ENCODE measurements around the gene PFAS.

The PFAS gene

GRCh38 chr17:8283356-8283755 is 34.3 kb downstream of the PFAS start:
- DNase-seq (ENCODE audit: low spot score in 2 of 2) = no peak
- Mint-ChIP-seq H3K27ac (ENCODE audit: low read depth) (peak overlapping the region; percentile 53), H3K27me3 (no peaks in the 10 kb centered on the region), H3K4me3 (no peak overlapping the region), H3K36me3 (ENCODE audit: insufficient read depth) (peaks cover 2% of the 10 kb centered on the region), H3K4me1 (peaks cover 26% of the 10 kb centered on the region), H3K9me3 (no peaks in the 10 kb centered on the region)
- no peak for ATAC-seq (replicated peaks; ENCODE audit: extremely low read depth, poor library complexity, severe bottlenecking)

- H3K36me3 Mint-ChIP-seq (ENCODE audit: insufficient read depth) = peaks cover 2% of the 10 kb centered on the region
- H3K4me3 Mint-ChIP-seq = no peak overlapping the region
- no peaks in the 10 kb centered on the region for H3K27me3 Mint-ChIP-seq
- H3K9me3 Mint-ChIP-seq = no peaks in the 10 kb centered on the region
- DNase-seq (ENCODE audit: low spot score in 2 of 2) (no peak), ATAC-seq (replicated peaks; ENCODE audit: extremely low read depth, poor library complexity, severe bottlenecking) (peak; percentile 47)
- peaks cover 33% of the 10 kb centered on the region for H3K4me1 Mint-ChIP-seq
- peak overlapping the region; percentile 46 for H3K27ac Mint-ChIP-seq (ENCODE audit: low read depth)
These were observed 35.0 kb downstream of the PFAS start for GRCh38 chr17:8284126-8284525.

GRCh38 chr17:8285270-8286181 is 36.4 kb downstream of the PFAS start:
- no peak overlapping the region for H3K27ac Mint-ChIP-seq (ENCODE audit: low read depth)
- H3K9me3 Mint-ChIP-seq = no peaks in the 10 kb centered on the region
- H3K4me1 Mint-ChIP-seq = peaks cover 47% of the 10 kb centered on the region
- H3K36me3 Mint-ChIP-seq (ENCODE audit: insufficient read depth) = peaks cover 7% of the 10 kb centered on the region
- ATAC-seq (replicated peaks; ENCODE audit: extremely low read depth, poor library complexity, severe bottlenecking) = no peak
- H3K4me3 Mint-ChIP-seq = no peak overlapping the region
- no peaks in the 10 kb centered on the region for H3K27me3 Mint-ChIP-seq
- DNase-seq (ENCODE audit: low spot score in 2 of 2) = no peak

DNA sequence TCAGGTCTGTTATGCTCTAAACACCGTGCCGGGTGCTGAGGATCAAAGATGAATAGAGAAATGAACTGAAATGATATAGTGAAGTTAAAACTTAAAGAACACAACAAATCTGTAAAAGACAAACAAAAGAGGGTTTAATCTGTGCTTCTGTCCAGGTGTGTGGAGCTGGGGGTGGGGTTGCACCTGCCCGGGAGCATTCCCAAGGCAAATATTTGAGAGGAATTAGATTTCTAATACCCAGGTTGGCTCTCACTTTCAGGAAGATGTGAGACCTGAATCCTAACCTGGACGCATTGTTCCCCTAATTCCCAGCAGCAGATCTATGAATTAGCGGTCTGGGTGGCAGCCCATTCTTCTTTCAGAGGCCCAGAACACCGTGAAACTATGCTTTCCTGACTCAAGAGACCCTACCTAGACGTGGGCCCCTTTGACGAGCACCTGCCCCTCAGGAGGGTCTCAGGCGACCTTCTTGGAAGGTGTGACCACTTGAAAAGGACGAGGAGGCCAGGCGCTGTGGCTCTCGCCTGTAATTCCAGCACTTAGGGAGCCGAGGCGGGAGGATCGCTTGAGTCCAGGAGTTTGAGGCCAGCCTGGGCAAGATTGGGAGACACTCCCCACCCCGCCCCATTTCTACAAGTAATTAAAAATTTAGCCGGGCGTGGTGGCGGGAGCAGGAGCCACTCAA is 38.7 kb downstream of the PFAS start:
- no peaks in the 10 kb centered on the region for H3K9me3 Mint-ChIP-seq
- peak overlapping the region; percentile 91 for H3K27ac Mint-ChIP-seq (ENCODE audit: low read depth)
- H3K4me1 Mint-ChIP-seq = peaks cover 53% of the 10 kb centered on the region
- no peaks in the 10 kb centered on the region for H3K27me3 Mint-ChIP-seq
- ATAC-seq (replicated peaks; ENCODE audit: extremely low read depth, poor library complexity, severe bottlenecking) (no peak), DNase-seq (ENCODE audit: low spot score in 2 of 2) (no peak)
- peaks cover 7% of the 10 kb centered on the region for H3K36me3 Mint-ChIP-seq (ENCODE audit: insufficient read depth)
- peak overlapping the region; percentile 94 for H3K4me3 Mint-ChIP-seq

- Mint-ChIP-seq H3K27ac (ENCODE audit: low read depth) (peak within 1 kb of the TSS; percentile 91), H3K4me3 (peak within 1 kb of the TSS; percentile 94), H3K4me1 (peaks cover 54% of the 10 kb centered on the region), H3K9me3 (no peaks in the 10 kb centered on the region), H3K36me3 (ENCODE audit: insufficient read depth) (peaks cover 7% of the 10 kb centered on the region), H3K27me3 (no peaks in the 10 kb centered on the region)
- DNase-seq (ENCODE audit: low spot score in 2 of 2) (peak; percentile 59 to 62), ATAC-seq (replicated peaks; ENCODE audit: extremely low read depth, poor library complexity, severe bottlenecking) (peak; percentile 87)
These were observed 39.4 kb downstream of the PFAS start, which contains the start of gene RANGRF for GRCh38 chr17:8288336-8289102. Gene RANGRF (plus strand): TSS chr17:8288670. CDS start chr17:8288789, 119 bp downstream.

- Mint-ChIP-seq H3K4me3 (peak overlapping the region; percentile 94), H3K4me1 (peaks cover 51% of the 10 kb centered on the region), H3K27me3 (no peaks in the 10 kb centered on the region), H3K9me3 (no peaks in the 10 kb centered on the region), H3K36me3 (ENCODE audit: insufficient read depth) (peaks cover 7% of the 10 kb centered on the region), H3K27ac (ENCODE audit: low read depth) (peak overlapping the region; percentile 91)
- ATAC-seq (replicated peaks; ENCODE audit: extremely low read depth, poor library complexity, severe bottlenecking) = no peak
- DNase-seq (ENCODE audit: low spot score in 2 of 2) = peak in 1 of 2 donors; percentile 20
These were observed 40.0 kb downstream of the PFAS start for GRCh38 chr17:8289103-8289397.

DNA sequence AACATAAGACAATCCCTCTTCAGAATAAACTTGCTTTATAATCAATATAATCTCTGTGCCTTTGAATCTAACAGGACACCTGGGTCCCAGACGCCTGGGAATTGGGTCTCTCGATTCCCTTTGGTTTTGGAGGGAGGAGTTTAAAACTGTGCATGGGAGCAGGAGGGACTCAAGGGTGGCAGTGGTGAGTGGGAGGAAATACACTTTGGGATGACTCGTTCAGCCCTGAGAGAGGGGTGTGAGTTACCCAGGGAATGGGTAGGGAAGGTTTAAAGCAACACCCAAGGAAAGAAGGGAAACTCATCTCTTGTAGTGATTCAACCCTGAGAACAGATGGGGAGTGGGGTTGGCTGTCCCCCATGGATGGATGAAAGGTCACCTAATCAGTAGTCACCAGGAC is 41.0 kb downstream of the PFAS start:
- H3K4me3 Mint-ChIP-seq = peak overlapping the region; percentile 94
- no peaks in the 10 kb centered on the region for H3K27me3 Mint-ChIP-seq
- no peak overlapping the region for H3K27ac Mint-ChIP-seq (ENCODE audit: low read depth)
- DNase-seq (ENCODE audit: low spot score in 2 of 2) = no peak
- peaks cover 56% of the 10 kb centered on the region for H3K4me1 Mint-ChIP-seq
- H3K9me3 Mint-ChIP-seq = no peaks in the 10 kb centered on the region
- H3K36me3 Mint-ChIP-seq (ENCODE audit: insufficient read depth) = peaks cover 11% of the 10 kb centered on the region
- ATAC-seq (replicated peaks; ENCODE audit: extremely low read depth, poor library complexity, severe bottlenecking) = no peak

GRCh38 chr17:8292639-8293395 is 43.7 kb downstream of the PFAS start:
- no peaks in the 10 kb centered on the region for H3K9me3 Mint-ChIP-seq
- H3K27me3 Mint-ChIP-seq = no peaks in the 10 kb centered on the region
- DNase-seq (ENCODE audit: low spot score in 2 of 2) (no peak), ATAC-seq (replicated peaks; ENCODE audit: extremely low read depth, poor library complexity, severe bottlenecking) (no peak)
- H3K27ac Mint-ChIP-seq (ENCODE audit: low read depth) = no peak overlapping the region
- H3K4me1 Mint-ChIP-seq = peaks cover 66% of the 10 kb centered on the region
- peaks cover 15% of the 10 kb centered on the region for H3K36me3 Mint-ChIP-seq (ENCODE audit: insufficient read depth)
- no peak overlapping the region for H3K4me3 Mint-ChIP-seq

GRCh38 chr17:8294361-8294760 is 45.3 kb downstream of the PFAS start:
- Mint-ChIP-seq H3K27ac (ENCODE audit: low read depth) (peak overlapping the region; percentile 93), H3K4me3 (peak overlapping the region; percentile 92), H3K27me3 (no peaks in the 10 kb centered on the region), H3K9me3 (no peaks in the 10 kb centered on the region), H3K36me3 (ENCODE audit: insufficient read depth) (peaks cover 13% of the 10 kb centered on the region), H3K4me1 (peaks cover 51% of the 10 kb centered on the region)
- ATAC-seq (replicated peaks; ENCODE audit: extremely low read depth, poor library complexity, severe bottlenecking) = no peak
- no peak for DNase-seq (ENCODE audit: low spot score in 2 of 2)

- no peaks in the 10 kb centered on the region for H3K9me3 Mint-ChIP-seq
- peak overlapping the region; percentile 92 for H3K4me3 Mint-ChIP-seq
- H3K27ac Mint-ChIP-seq (ENCODE audit: low read depth) = peak overlapping the region; percentile 93
- ATAC-seq (replicated peaks; ENCODE audit: extremely low read depth, poor library complexity, severe bottlenecking) (no peak), DNase-seq (ENCODE audit: low spot score in 2 of 2) (no peak)
- H3K27me3 Mint-ChIP-seq = no peaks in the 10 kb centered on the region
- peaks cover 11% of the 10 kb centered on the region for H3K36me3 Mint-ChIP-seq (ENCODE audit: insufficient read depth)
- peaks cover 46% of the 10 kb centered on the region for H3K4me1 Mint-ChIP-seq
These were observed 45.8 kb downstream of the PFAS start for GRCh38 chr17:8294814-8295316.

DNA sequence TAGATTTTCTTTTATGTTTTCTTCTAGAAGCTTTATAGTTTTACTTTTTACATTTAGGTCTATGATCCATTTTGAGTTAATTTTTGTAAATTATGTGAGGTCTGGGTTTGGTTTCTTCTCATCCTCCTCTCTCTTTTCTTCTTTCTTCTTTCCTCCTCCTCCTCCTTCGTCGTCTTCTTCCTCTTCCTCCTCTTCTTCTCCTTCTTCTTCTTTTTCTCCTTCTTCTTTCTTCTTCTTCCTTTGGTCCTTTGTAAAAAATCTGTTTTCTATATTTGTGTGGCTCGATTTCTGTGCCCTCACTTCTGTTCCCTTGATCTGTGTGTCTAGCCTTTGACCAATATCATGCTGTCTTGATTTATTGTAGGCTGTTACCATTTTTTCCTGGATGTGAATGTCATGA is 51.1 kb downstream of the PFAS start:
- Mint-ChIP-seq H3K27me3 (no peaks in the 10 kb centered on the region), H3K27ac (ENCODE audit: low read depth) (no peak overlapping the region), H3K4me3 (no peak overlapping the region), H3K9me3 (no peaks in the 10 kb centered on the region), H3K4me1 (peaks cover 22% of the 10 kb centered on the region), H3K36me3 (ENCODE audit: insufficient read depth) (peaks cover 2% of the 10 kb centered on the region)
- DNase-seq (ENCODE audit: low spot score in 2 of 2) = no peak
- no peak for ATAC-seq (replicated peaks; ENCODE audit: extremely low read depth, poor library complexity, severe bottlenecking)

Data from central memory CD8-positive, alpha-beta T cell (primary cell).